Liver (tissue), 9 donors: Measurements from ENCODE around the gene WWOX. TPM values are rescaled to one million over a fixed set of nuclear protein-coding genes. Genes with fewer than 3 reads are reported as not detected.

Source experiments
- DNase-seq: peaks from one replicate; pipeline ENCODE4 v3.0.0-alpha.2; 2017; ENCODE audit warnings: low spot score
- H3K27ac ChIP-seq, 2 donors: one replicate each; pipeline ENCODE4 v1.7.0; 2013; ENCODE audit warnings: inconsistent platforms in 2 of 2, low read length in 2 of 2, control low read depth in 1 of 2, low read depth in 1 of 2, mild to moderate bottlenecking in 1 of 2
- H3K27me3 ChIP-seq, 4 donors: one replicate each; pipeline versions ENCODE4 v1.6.1 to v1.7.0; 2013; ENCODE audit warnings: low read length in 3 of 4, inconsistent platforms in 1 of 4, mild to moderate bottlenecking in 1 of 4, moderate library complexity in 1 of 4; ENCODE audit not compliant: control insufficient read depth in 4 of 4, insufficient read depth in 4 of 4
- H3K36me3 ChIP-seq, 4 donors: one replicate each; pipeline versions ENCODE4 v1.6.1 to v1.7.0; 2013; ENCODE audit warnings: low read length in 3 of 4, mild to moderate bottlenecking in 3 of 4, low read depth in 1 of 4, moderate library complexity in 1 of 4; ENCODE audit not compliant: control insufficient read depth in 4 of 4, insufficient read depth in 3 of 4
- H3K4me1 ChIP-seq, 4 donors: one replicate each; pipeline versions ENCODE4 v1.6.1 to v1.7.0; 2013; ENCODE audit warnings: low read length in 3 of 4, mild to moderate bottlenecking in 3 of 4, moderate library complexity in 1 of 4; ENCODE audit not compliant: control insufficient read depth in 4 of 4, insufficient read depth in 4 of 4
- H3K4me3 ChIP-seq, 3 donors: one replicate each; pipeline versions ENCODE4 v1.6.1 to v1.7.0; 2013; ENCODE audit warnings: low read length in 3 of 3, control low read depth in 1 of 3, low read depth in 1 of 3, mild to moderate bottlenecking in 1 of 3
- H3K9ac ChIP-seq, 2 donors: one replicate each; pipeline ENCODE4 v1.7.0; 2013; ENCODE audit warnings: low read length in 2 of 2, mild to moderate bottlenecking in 2 of 2, moderate library complexity in 2 of 2, control low read depth in 1 of 2, low read depth in 1 of 2
- H3K9me3 ChIP-seq, 4 donors: one replicate each; pipeline versions ENCODE4 v1.6.1 to v1.7.0; 2013; ENCODE audit warnings: low read length in 3 of 4; ENCODE audit not compliant: control insufficient read depth in 4 of 4
- EGR1 ChIP-seq, 2 donors: IDR thresholded peaks; 2 replicates each; pipeline ENCODE4 v1.6.1; 2016 to 2018; ENCODE audit warnings: antibody characterized with exemption in 2 of 2, low read depth in 2 of 2
- FOXA2 ChIP-seq: IDR thresholded peaks from 2 replicates; pipeline ENCODE4 v1.6.1; 2016; ENCODE audit warnings: antibody characterized with exemption
- GABPA ChIP-seq, 2 donors: IDR thresholded peaks in 1 of 2; conservative IDR thresholded peaks in 1 of 2; 2 replicates each; pipeline ENCODE4 v1.6.1; 2016; ENCODE audit warnings: antibody characterized with exemption in 2 of 2, mild to moderate bottlenecking in 1 of 2, moderate library complexity in 1 of 2
- HNF4A ChIP-seq, 2 donors: conservative IDR thresholded peaks; 2 replicates each; pipeline ENCODE4 v1.6.1; 2016; ENCODE audit warnings: antibody characterized with exemption in 2 of 2, mild to moderate bottlenecking in 2 of 2
- RAD21 ChIP-seq, 2 donors: IDR thresholded peaks; 2 replicates each; pipeline ENCODE4 v1.6.1; 2016; ENCODE audit warnings: antibody characterized with exemption in 2 of 2, mild to moderate bottlenecking in 2 of 2
- RXRA ChIP-seq, 2 donors: IDR thresholded peaks; 2 replicates each; pipeline ENCODE4 v1.6.1; 2017 to 2018; ENCODE audit warnings: antibody characterized with exemption in 2 of 2, mild to moderate bottlenecking in 1 of 2
- SP1 ChIP-seq: IDR thresholded peaks from 2 replicates; pipeline ENCODE4 v1.6.1; 2018; ENCODE audit warnings: antibody characterized with exemption, mild to moderate bottlenecking
- TAF1 ChIP-seq: conservative IDR thresholded peaks from 2 replicates; pipeline ENCODE4 v1.6.1; 2016; ENCODE audit warnings: antibody characterized with exemption, mild to moderate bottlenecking
- WGBS: extraction: QIAGEN DNeasy Blood & Tissue Kit; methylation state at CpG from one replicate; pipeline ENCODE4 v1.1.7; 2013; 5-methylcytosine and 5-hydroxymethylcytosine counted together
- polyA plus RNA-seq, 2 donors: library from polyadenylated mRNA; stranded (reverse) in 1 of 2; unstranded in 1 of 2; fragments of 200-250 nt in 1 of 2; fragments of >200 nt in 1 of 2; fragmentation: Nextera tagmentation in 1 of 2; extraction: Ambion mirVana in 1 of 2; gene quantifications; one replicate each; pipeline versions ENCODE4 v1.2.1 to v1.2.3, GENCODE V29; 2013 to 2015
- total RNA-seq, 2 donors: library from RNA; depleted of rRNA; stranded (reverse); fragments of >200 nt; gene quantifications; one replicate each; pipeline ENCODE4 v1.2.3, GENCODE V29; 2014
- TF ChIP-seq, protein P1 (sequence below): IDR thresholded peaks from 2 replicates; pipeline ENCODE4 v1.6.1; 2016; ENCODE audit warnings: antibody characterized with exemption
- TF ChIP-seq, protein P2 (sequence below): IDR thresholded peaks from 2 replicates; pipeline ENCODE4 v1.6.1; 2016; ENCODE audit warnings: antibody characterized with exemption, mild to moderate bottlenecking
- TF ChIP-seq, protein P3 (sequence below): fragments of 150-350 bp; IDR thresholded peaks from 2 replicates; pipeline ENCODE4 v1.5.1; 2017; ENCODE audit warnings: improper control_type of control experiment, low read depth, low read length; ENCODE audit not compliant: missing input control
- TF ChIP-seq, protein P4 (sequence below): IDR thresholded peaks from 2 replicates; pipeline ENCODE4 v1.6.1; 2016; ENCODE audit warnings: antibody characterized with exemption
- TF ChIP-seq, protein P5 (sequence below): IDR thresholded peaks from 2 replicates; pipeline ENCODE4 v1.6.1; 2016; ENCODE audit warnings: antibody characterized with exemption
- donor health status: healthy.
- donor health status: healthy.
- donor health status: healthy.
- donor health status: healthy.
- donor health status: healthy.

Gene WWOX
- total and polyA plus RNA-seq, 4 donors, result 9.8 to 46.0 (median 15.3) TPM

DNA sequence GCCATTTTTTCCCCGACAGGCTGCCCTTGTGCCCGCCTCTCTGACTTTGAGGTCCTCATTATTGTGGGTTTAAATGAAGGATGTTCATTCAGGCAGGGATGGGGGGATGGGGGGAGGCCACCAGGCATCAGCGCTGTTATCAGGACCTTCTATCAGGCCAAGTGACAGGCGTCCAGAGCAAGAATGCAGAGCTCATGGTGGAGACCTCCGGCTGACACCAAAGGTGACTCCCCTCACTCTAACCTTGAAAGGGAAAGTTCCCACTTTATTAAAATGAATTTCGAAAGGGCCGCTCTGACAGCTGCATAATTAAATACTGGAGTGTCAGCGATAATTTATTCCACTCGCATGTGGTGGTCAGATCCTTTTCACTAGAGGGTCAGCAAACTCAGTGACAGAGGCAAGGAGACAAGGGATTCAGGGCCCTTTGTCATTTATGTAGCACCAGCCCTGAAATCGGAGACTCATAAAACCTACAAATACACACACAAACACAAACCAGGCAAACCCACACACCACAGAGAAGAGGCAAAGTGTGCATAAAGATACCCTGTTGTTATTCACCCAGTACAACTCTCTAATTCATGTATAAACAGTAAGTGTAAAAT lies 1065.0 kb downstream of the WWOX start:
- no peaks in the 10 kb centered on the region for H3K27me3 ChIP-seq
- TF ChIP-seq, protein P1, sequence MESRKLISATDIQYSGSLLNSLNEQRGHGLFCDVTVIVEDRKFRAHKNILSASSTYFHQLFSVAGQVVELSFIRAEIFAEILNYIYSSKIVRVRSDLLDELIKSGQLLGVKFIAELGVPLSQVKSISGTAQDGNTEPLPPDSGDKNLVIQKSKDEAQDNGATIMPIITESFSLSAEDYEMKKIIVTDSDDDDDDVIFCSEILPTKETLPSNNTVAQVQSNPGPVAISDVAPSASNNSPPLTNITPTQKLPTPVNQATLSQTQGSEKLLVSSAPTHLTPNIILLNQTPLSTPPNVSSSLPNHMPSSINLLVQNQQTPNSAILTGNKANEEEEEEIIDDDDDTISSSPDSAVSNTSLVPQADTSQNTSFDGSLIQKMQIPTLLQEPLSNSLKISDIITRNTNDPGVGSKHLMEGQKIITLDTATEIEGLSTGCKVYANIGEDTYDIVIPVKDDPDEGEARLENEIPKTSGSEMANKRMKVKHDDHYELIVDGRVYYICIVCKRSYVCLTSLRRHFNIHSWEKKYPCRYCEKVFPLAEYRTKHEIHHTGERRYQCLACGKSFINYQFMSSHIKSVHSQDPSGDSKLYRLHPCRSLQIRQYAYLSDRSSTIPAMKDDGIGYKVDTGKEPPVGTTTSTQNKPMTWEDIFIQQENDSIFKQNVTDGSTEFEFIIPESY, result no peak
- TF ChIP-seq HNF4A (conservative IDR thresholded peaks at IDR 0.05) (no peak), RAD21 (IDR thresholded peaks at IDR 0.05) (no peak), GABPA (IDR thresholded peaks at IDR 0.05 in 1 of 2, conservative IDR thresholded peaks at IDR 0.05 in 1 of 2) (no peak), EGR1 (IDR thresholded peaks at IDR 0.05; ENCODE audit: low read depth in 2 of 2) (no peak)
- TF ChIP-seq, protein P2, sequence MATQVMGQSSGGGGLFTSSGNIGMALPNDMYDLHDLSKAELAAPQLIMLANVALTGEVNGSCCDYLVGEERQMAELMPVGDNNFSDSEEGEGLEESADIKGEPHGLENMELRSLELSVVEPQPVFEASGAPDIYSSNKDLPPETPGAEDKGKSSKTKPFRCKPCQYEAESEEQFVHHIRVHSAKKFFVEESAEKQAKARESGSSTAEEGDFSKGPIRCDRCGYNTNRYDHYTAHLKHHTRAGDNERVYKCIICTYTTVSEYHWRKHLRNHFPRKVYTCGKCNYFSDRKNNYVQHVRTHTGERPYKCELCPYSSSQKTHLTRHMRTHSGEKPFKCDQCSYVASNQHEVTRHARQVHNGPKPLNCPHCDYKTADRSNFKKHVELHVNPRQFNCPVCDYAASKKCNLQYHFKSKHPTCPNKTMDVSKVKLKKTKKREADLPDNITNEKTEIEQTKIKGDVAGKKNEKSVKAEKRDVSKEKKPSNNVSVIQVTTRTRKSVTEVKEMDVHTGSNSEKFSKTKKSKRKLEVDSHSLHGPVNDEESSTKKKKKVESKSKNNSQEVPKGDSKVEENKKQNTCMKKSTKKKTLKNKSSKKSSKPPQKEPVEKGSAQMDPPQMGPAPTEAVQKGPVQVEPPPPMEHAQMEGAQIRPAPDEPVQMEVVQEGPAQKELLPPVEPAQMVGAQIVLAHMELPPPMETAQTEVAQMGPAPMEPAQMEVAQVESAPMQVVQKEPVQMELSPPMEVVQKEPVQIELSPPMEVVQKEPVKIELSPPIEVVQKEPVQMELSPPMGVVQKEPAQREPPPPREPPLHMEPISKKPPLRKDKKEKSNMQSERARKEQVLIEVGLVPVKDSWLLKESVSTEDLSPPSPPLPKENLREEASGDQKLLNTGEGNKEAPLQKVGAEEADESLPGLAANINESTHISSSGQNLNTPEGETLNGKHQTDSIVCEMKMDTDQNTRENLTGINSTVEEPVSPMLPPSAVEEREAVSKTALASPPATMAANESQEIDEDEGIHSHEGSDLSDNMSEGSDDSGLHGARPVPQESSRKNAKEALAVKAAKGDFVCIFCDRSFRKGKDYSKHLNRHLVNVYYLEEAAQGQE, result no peak
- WGBS, result 85% methylated on average over 10 of the region's 10 CpGs
- no peaks in the 10 kb centered on the region for H3K9me3 ChIP-seq
- no peaks in the 10 kb centered on the region for H3K36me3 ChIP-seq
- peak overlapping the region in 1 of 2 donors; percentile 55 for H3K9ac ChIP-seq
- peaks cover 0 to 17% (median 10%) of the 10 kb centered on the region in 4 donors for H3K4me1 ChIP-seq
- no peak for DNase-seq
- H3K27ac ChIP-seq, result peak overlapping the region; percentile 15 to 49
- H3K4me3 ChIP-seq, result peak overlapping the region in 1 of 3 donors; percentile 36

DNA sequence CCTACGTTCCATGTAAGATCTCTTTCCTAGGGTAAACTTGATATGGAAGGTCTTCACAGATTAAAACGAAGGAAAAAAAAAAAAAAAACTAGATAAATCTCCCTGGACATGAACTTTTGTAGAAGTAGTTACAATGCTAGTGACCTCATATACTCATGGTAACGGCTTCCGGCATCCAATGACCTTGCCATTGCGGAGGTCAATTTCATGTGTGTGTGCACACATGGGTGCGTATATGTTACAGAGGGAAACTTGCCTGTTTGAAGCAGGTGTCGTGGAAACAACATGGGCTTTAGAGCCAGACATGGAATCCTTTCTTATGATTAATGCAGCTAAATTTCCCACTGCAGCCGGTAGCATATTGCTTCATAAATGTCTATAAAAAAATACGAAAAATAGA lies 1065.6 kb downstream of the WWOX start:
- Histone ChIP-seq H3K9me3 (no peaks in the 10 kb centered on the region), H3K27me3 (no peaks in the 10 kb centered on the region), H3K36me3 (no peaks in the 10 kb centered on the region), H3K4me1 (peaks cover 0 to 17% (median 10%) of the 10 kb centered on the region in 4 donors), H3K4me3 (no peak overlapping the region), H3K27ac (peak overlapping the region in 1 of 2 donors; percentile 27), H3K9ac (no peak overlapping the region)
- TF ChIP-seq, protein P3, sequence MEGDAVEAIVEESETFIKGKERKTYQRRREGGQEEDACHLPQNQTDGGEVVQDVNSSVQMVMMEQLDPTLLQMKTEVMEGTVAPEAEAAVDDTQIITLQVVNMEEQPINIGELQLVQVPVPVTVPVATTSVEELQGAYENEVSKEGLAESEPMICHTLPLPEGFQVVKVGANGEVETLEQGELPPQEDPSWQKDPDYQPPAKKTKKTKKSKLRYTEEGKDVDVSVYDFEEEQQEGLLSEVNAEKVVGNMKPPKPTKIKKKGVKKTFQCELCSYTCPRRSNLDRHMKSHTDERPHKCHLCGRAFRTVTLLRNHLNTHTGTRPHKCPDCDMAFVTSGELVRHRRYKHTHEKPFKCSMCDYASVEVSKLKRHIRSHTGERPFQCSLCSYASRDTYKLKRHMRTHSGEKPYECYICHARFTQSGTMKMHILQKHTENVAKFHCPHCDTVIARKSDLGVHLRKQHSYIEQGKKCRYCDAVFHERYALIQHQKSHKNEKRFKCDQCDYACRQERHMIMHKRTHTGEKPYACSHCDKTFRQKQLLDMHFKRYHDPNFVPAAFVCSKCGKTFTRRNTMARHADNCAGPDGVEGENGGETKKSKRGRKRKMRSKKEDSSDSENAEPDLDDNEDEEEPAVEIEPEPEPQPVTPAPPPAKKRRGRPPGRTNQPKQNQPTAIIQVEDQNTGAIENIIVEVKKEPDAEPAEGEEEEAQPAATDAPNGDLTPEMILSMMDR, result no peak
- DNase-seq, result no peak
- WGBS, result 85% methylated on average over 9 of the region's 9 CpGs

DNA sequence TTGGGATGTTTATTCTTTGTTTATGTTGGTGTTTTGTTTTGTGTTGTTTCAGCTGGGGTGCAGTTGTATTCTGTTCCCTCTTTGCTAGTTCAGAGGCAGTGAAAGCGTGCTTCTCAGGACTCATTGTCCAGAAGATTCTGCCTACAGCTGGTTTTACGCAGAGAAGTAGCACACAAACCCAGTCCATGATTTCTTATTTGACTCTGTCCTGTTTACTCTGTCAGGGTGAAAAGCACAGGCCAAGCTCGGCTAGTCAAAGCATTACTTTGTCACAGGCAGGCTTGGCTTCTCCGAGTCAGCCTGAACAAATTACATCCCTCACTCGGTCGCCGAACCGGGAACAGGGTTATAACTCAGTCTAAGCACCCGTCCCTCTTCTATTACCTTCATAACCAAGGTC lies 1066.1 kb downstream of the WWOX start:
- peak overlapping the region in 1 of 2 donors; percentile 27 for H3K27ac ChIP-seq

More for the DNA sequence above, 1066.1 kb downstream of the WWOX start:
- no peaks in the 10 kb centered on the region for H3K27me3 ChIP-seq
- H3K4me3 ChIP-seq, result no peak overlapping the region
- H3K9me3 ChIP-seq, result no peaks in the 10 kb centered on the region
- 67% methylated on average over 9 of the region's 9 CpGs for WGBS
- DNase-seq, result no peak
- no peaks in the 10 kb centered on the region for H3K36me3 ChIP-seq
- TF ChIP-seq FOXA2, result peak; percentile 29
- no peak for TF ChIP-seq TAF1
- peak in 1 of 2 donors; percentile 11 for TF ChIP-seq RXRA (IDR thresholded peaks at IDR 0.05)
- TF ChIP-seq, protein P4, sequence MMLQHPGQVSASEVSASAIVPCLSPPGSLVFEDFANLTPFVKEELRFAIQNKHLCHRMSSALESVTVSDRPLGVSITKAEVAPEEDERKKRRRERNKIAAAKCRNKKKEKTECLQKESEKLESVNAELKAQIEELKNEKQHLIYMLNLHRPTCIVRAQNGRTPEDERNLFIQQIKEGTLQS, result no peak
- no peak for TF ChIP-seq EGR1 (IDR thresholded peaks at IDR 0.05; ENCODE audit: low read depth in 2 of 2)
- peak in 1 of 2 donors; percentile 26 for TF ChIP-seq RAD21 (IDR thresholded peaks at IDR 0.05)
- peak in 1 of 2 donors; percentile 14 for TF ChIP-seq HNF4A (conservative IDR thresholded peaks at IDR 0.05)
- TF ChIP-seq, protein P5, sequence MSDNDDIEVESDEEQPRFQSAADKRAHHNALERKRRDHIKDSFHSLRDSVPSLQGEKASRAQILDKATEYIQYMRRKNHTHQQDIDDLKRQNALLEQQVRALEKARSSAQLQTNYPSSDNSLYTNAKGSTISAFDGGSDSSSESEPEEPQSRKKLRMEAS, result no peak
- TF ChIP-seq SP1, result peak; percentile 34
- peaks cover 0 to 17% (median 10%) of the 10 kb centered on the region in 4 donors for H3K4me1 ChIP-seq
- peak overlapping the region in 1 of 2 donors; percentile 14 for H3K9ac ChIP-seq
